ENCODE data around the gene C16orf86.

The C16orf86 gene

DNA sequence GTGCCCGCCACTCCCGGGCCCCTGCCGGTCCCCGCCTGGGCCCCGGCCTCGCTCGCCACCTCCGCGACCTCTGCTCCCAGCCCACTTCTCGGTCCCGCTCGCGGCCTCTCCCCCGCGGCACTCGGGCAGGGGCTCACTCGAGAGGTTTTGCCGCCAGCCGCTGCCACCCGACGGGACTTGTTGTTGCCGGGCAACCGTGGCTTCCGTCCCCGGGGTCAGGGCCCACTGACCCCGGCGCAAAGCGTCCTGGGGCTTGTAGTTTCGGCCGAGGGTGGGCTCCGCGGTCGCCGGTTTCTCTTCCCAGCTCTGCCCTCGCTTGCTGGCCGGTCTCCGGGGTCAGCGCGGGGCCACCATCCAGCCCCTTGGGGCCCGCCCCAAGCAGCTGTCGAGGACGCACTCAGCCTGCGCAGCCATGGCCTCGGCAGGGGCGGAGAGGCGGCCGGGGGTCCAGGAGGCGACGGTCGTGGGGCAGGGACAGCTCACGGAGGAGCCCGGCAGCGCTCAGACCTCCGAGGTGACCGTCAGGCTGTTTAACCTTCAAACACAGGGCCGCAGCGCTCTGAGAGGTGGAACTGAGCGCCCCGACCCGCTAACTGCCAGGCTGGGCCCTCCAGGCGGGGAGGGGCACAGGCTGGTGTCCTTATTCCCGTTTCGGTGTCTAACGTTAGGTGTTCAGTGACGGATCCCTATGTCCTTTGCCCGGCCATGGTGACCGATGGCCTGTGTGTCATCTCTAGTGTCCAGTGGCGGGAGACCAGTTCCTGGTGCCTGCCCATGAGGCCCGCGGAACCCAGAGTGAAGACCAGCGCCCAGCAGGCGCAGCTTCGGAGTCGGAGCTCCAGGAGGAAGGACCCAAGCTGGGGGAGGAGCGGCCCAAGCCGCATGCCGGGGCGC, at the start of gene C16orf86, which contains the start of gene ENKD1:
Gene C16orf86, plus strand, starts transcription at position 256 of the 894 bp plus-strand sequence. Its CDS starts 157 bp downstream, at position 413.
Gene ENKD1, minus strand, starts transcription at position 192 of the 894 bp plus-strand sequence. CDS start 308 bp downstream, outside the sequence.
- Histone ChIP-seq H3K4me1 (ENCODE audit: insufficient read depth, low read length) (no peaks in the 10 kb centered on the region; the same call in 1 of the 2 replicates), H3K9ac (ENCODE audit: low read depth, low read length) (peak within 1 kb of the TSS; percentile 79), H3K9me3 (ENCODE audit: control insufficient read depth, insufficient read depth, low read length) (no peaks in the 10 kb centered on the region), H3K36me3 (ENCODE audit: insufficient read depth, low read length) (no peaks in the 10 kb centered on the region)

- Histone ChIP-seq H3K9ac (ENCODE audit: low read depth, low read length) (no peak overlapping the region), H3K9me3 (ENCODE audit: control insufficient read depth, insufficient read depth, low read length) (no peaks in the 10 kb centered on the region), H3K36me3 (ENCODE audit: insufficient read depth, low read length) (peaks cover 26% of the 10 kb centered on the region), H3K4me1 (ENCODE audit: insufficient read depth, low read length) (no peaks in the 10 kb centered on the region)
Measured at GRCh38 chr16:67628216-67628615, 38.4 kb upstream of the C16orf86 start.

- Histone ChIP-seq H3K9ac (ENCODE audit: low read depth, low read length) (no peak overlapping the region), H3K36me3 (ENCODE audit: insufficient read depth, low read length) (peaks cover 17% of the 10 kb centered on the region), H3K9me3 (ENCODE audit: control insufficient read depth, insufficient read depth, low read length) (no peaks in the 10 kb centered on the region), H3K4me1 (ENCODE audit: insufficient read depth, low read length) (no peaks in the 10 kb centered on the region)
Measured at GRCh38 chr16:67632415-67633172, 34.0 kb upstream of the C16orf86 start.

GRCh38 chr16:67636713-67637112, 29.9 kb upstream of the C16orf86 start:
- H3K4me1 ChIP-seq (ENCODE audit: insufficient read depth, low read length), result no peaks in the 10 kb centered on the region
- no peak overlapping the region for H3K9ac ChIP-seq (ENCODE audit: low read depth, low read length)
- H3K36me3 ChIP-seq (ENCODE audit: insufficient read depth, low read length), result peaks cover 13% of the 10 kb centered on the region; the same call in 1 of the 2 replicates
- H3K9me3 ChIP-seq (ENCODE audit: control insufficient read depth, insufficient read depth, low read length), result no peaks in the 10 kb centered on the region

GRCh38 chr16:67637625-67638024, 29.0 kb upstream of the C16orf86 start:
- no peak overlapping the region for H3K9ac ChIP-seq (ENCODE audit: low read depth, low read length)
- H3K9me3 ChIP-seq (ENCODE audit: control insufficient read depth, insufficient read depth, low read length), result no peaks in the 10 kb centered on the region
- H3K36me3 ChIP-seq (ENCODE audit: insufficient read depth, low read length), result peaks cover 9% of the 10 kb centered on the region; the same call in 1 of the 2 replicates
- no peaks in the 10 kb centered on the region for H3K4me1 ChIP-seq (ENCODE audit: insufficient read depth, low read length)

- H3K4me1 ChIP-seq (ENCODE audit: insufficient read depth, low read length), result no peaks in the 10 kb centered on the region
- no peaks in the 10 kb centered on the region; the same call in 1 of the 2 replicates for H3K9me3 ChIP-seq (ENCODE audit: control insufficient read depth, insufficient read depth, low read length)
- H3K9ac ChIP-seq (ENCODE audit: low read depth, low read length), result no peak overlapping the region
- H3K36me3 ChIP-seq (ENCODE audit: insufficient read depth, low read length), result peaks cover 9% of the 10 kb centered on the region; the same call in 1 of the 2 replicates
Measured at GRCh38 chr16:67641779-67642708, 24.6 kb upstream of the C16orf86 start.

DNA sequence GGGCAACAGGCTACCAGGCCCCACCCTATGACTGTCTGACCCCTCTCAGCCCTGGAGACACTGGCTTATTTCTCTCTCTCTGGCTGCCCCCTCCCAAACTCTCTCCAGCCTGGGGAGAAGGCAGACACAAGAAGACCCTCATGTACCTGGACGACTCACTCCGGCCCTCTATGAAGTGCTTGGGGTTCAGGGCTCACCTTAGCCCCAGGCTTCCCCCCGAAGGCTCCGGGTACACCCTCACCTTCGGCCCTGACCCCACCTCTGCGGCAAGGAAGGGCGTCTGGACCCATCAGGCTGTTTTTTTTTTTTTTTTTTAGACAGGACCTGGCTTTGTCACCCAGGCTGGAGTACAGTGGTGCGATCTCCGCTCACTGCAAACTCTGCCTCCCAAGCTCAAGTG, 22.6 kb upstream of the C16orf86 start:
- no peaks in the 10 kb centered on the region for H3K36me3 ChIP-seq (ENCODE audit: insufficient read depth, low read length)
- H3K4me1 ChIP-seq (ENCODE audit: insufficient read depth, low read length), result peaks cover 1% of the 10 kb centered on the region
- H3K9me3 ChIP-seq (ENCODE audit: control insufficient read depth, insufficient read depth, low read length), result no peaks in the 10 kb centered on the region; the same call in 1 of the 2 replicates
- H3K9ac ChIP-seq (ENCODE audit: low read depth, low read length), result no peak overlapping the region; the same call in 1 of the 2 replicates

GRCh38 chr16:67645397-67646121, 21.1 kb upstream of the C16orf86 start:
- Histone ChIP-seq H3K9ac (ENCODE audit: low read depth, low read length) (peak overlapping the region; percentile 44), H3K36me3 (ENCODE audit: insufficient read depth, low read length) (no peaks in the 10 kb centered on the region), H3K9me3 (ENCODE audit: control insufficient read depth, insufficient read depth, low read length) (no peaks in the 10 kb centered on the region; the same call in 1 of the 2 replicates), H3K4me1 (ENCODE audit: insufficient read depth, low read length) (peaks cover 4% of the 10 kb centered on the region)

DNA sequence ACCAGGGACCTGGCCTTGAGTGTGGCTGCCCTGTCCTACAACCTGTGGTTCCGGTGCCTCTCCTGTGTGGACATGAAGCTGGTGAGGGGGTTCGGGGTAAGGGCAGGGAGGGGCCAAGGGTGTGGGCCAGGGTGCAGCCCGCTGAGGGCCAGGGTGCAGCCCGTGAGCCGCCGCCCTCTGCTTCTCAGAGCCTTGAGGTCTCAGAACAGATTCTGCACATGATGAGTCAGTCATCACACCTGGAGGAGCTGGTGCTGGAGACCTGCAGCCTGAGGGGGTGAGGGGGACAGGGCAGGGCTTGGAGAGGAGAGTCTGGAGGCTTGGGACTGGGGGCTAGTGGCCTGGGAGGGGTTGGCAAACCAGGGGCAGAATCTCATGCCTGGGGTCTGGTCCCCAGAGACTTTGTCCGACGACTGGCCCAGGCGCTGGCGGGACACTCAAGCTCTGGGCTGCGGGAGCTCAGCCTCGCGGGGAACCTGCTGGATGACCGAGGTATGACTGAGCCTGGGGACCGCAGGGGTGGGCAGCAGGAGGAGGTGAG, 19.4 kb upstream of the C16orf86 start:
- Histone ChIP-seq H3K9ac (ENCODE audit: low read depth, low read length) (no peak overlapping the region), H3K36me3 (ENCODE audit: insufficient read depth, low read length) (no peaks in the 10 kb centered on the region), H3K4me1 (ENCODE audit: insufficient read depth, low read length) (peaks cover 4% of the 10 kb centered on the region), H3K9me3 (ENCODE audit: control insufficient read depth, insufficient read depth, low read length) (no peaks in the 10 kb centered on the region; the same call in 1 of the 2 replicates)

DNA sequence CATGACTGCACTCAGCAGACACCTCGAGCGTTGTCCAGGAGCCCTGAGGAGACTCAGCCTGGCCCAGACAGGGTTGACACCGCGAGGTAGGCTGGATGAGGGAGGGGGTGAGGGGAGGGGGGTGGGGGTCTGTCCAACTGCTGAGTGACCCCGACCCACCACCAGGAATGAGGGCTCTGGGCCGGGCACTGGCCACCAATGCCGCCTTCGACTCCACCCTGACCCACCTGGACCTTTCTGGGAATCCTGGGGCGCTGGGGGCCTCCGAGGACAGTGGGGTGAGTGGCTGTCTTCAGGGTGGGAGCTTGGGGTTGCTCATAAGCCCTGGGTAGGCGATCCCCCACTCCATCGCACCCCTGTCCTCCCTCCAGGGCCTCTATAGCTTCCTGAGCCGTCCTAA, 18.9 kb upstream of the C16orf86 start:
- Histone ChIP-seq H3K9ac (ENCODE audit: low read depth, low read length) (no peak overlapping the region), H3K9me3 (ENCODE audit: control insufficient read depth, insufficient read depth, low read length) (no peaks in the 10 kb centered on the region; the same call in 1 of the 2 replicates), H3K36me3 (ENCODE audit: insufficient read depth, low read length) (no peaks in the 10 kb centered on the region), H3K4me1 (ENCODE audit: insufficient read depth, low read length) (peaks cover 4% of the 10 kb centered on the region)

DNA sequence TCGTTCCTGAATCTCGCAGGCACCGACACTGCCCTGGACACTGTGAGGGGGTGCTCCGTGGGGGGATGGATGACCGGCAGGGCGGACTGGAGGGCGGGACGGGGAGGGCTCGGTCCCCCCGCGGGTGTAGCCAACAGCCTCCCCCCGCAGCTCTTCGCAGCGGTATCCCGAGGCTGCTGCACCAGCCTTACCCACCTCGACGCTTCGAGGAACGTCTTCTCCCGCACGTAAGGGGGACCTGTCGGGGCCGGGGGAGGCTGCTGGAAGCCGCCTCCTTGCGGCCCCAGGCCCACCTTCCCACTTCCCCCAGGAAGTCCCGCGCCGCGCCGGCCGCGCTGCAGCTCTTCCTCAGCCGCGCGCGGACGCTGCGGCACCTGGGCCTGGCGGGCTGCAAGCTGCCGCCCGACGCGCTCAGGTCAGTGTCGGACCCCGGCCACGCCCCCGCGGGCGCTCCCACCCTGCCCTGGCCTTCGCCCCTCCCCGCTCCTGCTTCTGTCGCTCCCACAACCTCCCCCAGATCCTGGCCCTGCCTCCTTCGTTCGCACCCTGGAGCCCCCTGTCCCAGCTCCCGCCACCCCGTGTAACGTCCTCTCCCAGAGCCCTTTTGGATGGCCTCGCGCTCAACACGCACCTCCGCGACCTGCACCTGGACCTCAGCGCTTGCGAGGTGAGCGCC, 18.4 kb upstream of the C16orf86 start:
- Histone ChIP-seq H3K9me3 (ENCODE audit: control insufficient read depth, insufficient read depth, low read length) (no peaks in the 10 kb centered on the region; the same call in 1 of the 2 replicates), H3K36me3 (ENCODE audit: insufficient read depth, low read length) (no peaks in the 10 kb centered on the region), H3K4me1 (ENCODE audit: insufficient read depth, low read length) (peaks cover 4% of the 10 kb centered on the region), H3K9ac (ENCODE audit: low read depth, low read length) (peak overlapping the region; percentile 22; the same call in 1 of the 2 replicates)

GRCh38 chr16:67648764-67649407, 17.7 kb upstream of the C16orf86 start:
- Histone ChIP-seq H3K9me3 (ENCODE audit: control insufficient read depth, insufficient read depth, low read length) (no peaks in the 10 kb centered on the region; the same call in 1 of the 2 replicates), H3K9ac (ENCODE audit: low read depth, low read length) (peak overlapping the region; percentile 22; the same call in 1 of the 2 replicates), H3K4me1 (ENCODE audit: insufficient read depth, low read length) (peaks cover 4% of the 10 kb centered on the region), H3K36me3 (ENCODE audit: insufficient read depth, low read length) (no peaks in the 10 kb centered on the region)

All from ES-I3 (cell line).